Measurements from ENCODE around the gene NLRX1.
"Not testable (repeated sequence)": the region's sequence is repeated elsewhere in the genome, so short reads cannot be mapped to it uniquely, and the experiment has no call there.

NLRX1 gene

GRCh38 chr11:119207415-119207960, 39.0 kb downstream of the NLRX1 start:
- no peak for DNase-seq (ENCODE audit: low read depth, low spot score)

- no peak for DNase-seq (ENCODE audit: low read depth, low spot score)
These were observed 40.7 kb downstream of the NLRX1 start for GRCh38 chr11:119209186-119209585.

GRCh38 chr11:119210050-119210449, 41.5 kb downstream of the NLRX1 start:
- DNase-seq (ENCODE audit: low read depth, low spot score): peak; percentile 23

GRCh38 chr11:119218141-119218878, 49.8 kb downstream of the NLRX1 start:
- DNase-seq (ENCODE audit: low read depth, low spot score): no peak

GRCh38 chr11:119222308-119222707, 53.8 kb downstream of the NLRX1 start:
- DNase-seq (ENCODE audit: low read depth, low spot score): no peak

- no peak for DNase-seq (ENCODE audit: low read depth, low spot score)
These were observed 54.4 kb downstream of the NLRX1 start for GRCh38 chr11:119222891-119223290.

GRCh38 chr11:119223856-119224255, 55.3 kb downstream of the NLRX1 start:
- DNase-seq (ENCODE audit: low read depth, low spot score): no peak

- not testable (repeated sequence) for DNase-seq (ENCODE audit: low read depth, low spot score)
These were observed 60.2 kb downstream of the NLRX1 start for GRCh38 chr11:119228535-119229287.

- no peak for DNase-seq (ENCODE audit: low read depth, low spot score)
These were observed 60.8 kb downstream of the NLRX1 start for GRCh38 chr11:119229288-119229672.

GRCh38 chr11:119229741-119230140, 61.2 kb downstream of the NLRX1 start:
- no peak for DNase-seq (ENCODE audit: low read depth, low spot score)
